Stimulated activated CD8-positive, alpha-beta memory T cell treated with anti-CD3 and anti-CD28 coated beads, Interleukin-7, amount 100 ng/mL, for 4 hours (primary cell): ENCODE data around the gene VRK2.
A peak's percentile ranks its signal among the peaks of the same experiment; 100 is the strongest.

Experiments used
- DNase-seq, 2 donors: peaks; one replicate each; pipeline ENCODE4 v3.0.0-alpha.2; 2020; ENCODE audit warnings: low read depth in 2 of 2

VRK2 gene

GRCh38 chr2:58046585-58047372 lies at the start of gene VRK2:
VRK2 (plus strand) TSS chr2:58046806; CDS start chr2:58048832, 2,026 bp downstream.
- peak; percentile 68 to 81 for DNase-seq

GRCh38 chr2:58006256-58006951 lies 40.2 kb upstream of the VRK2 start:
- DNase-seq, result no peak

- no peak for DNase-seq
Measured at GRCh38 chr2:58006952-58007284, 39.7 kb upstream of the VRK2 start.

GRCh38 chr2:58010599-58010998 lies 36.0 kb upstream of the VRK2 start:
- DNase-seq, result no peak

- no peak for DNase-seq
Measured at GRCh38 chr2:58019229-58019628, 27.4 kb upstream of the VRK2 start.

GRCh38 chr2:58025150-58025933 lies 21.3 kb upstream of the VRK2 start:
- DNase-seq, result no peak

- no peak for DNase-seq
Measured at GRCh38 chr2:58027029-58027428, 19.6 kb upstream of the VRK2 start.

GRCh38 chr2:58030771-58031170 lies 15.8 kb upstream of the VRK2 start:
- DNase-seq, result no peak

- no peak for DNase-seq
Measured at GRCh38 chr2:58032016-58032763, 14.4 kb upstream of the VRK2 start.

GRCh38 chr2:58032764-58033080 lies 13.9 kb upstream of the VRK2 start:
- DNase-seq, result no peak

- DNase-seq, result no peak
Measured at GRCh38 chr2:58033530-58033929, 13.1 kb upstream of the VRK2 start.

- DNase-seq, result no peak
Measured at GRCh38 chr2:58035352-58035751, 11.3 kb upstream of the VRK2 start.

- no peak for DNase-seq
Measured at GRCh38 chr2:58039170-58039611, 7.4 kb upstream of the VRK2 start.

GRCh38 chr2:58042486-58042970 lies 4.1 kb upstream of the VRK2 start:
- DNase-seq, result peak in 1 of 2 donors; percentile 4

- no peak for DNase-seq
Measured at GRCh38 chr2:58044145-58044544, 2.5 kb upstream of the VRK2 start.

GRCh38 chr2:58045580-58046334 lies 849 bp upstream of the VRK2 start:
- DNase-seq, result no peak

GRCh38 chr2:58046335-58046584 lies 346 bp upstream of the VRK2 start:
- DNase-seq, result no peak

GRCh38 chr2:58047373-58047935 lies 848 bp downstream of the VRK2 start:
- no peak for DNase-seq

GRCh38 chr2:58047961-58048360 lies 1.4 kb downstream of the VRK2 start:
- DNase-seq, result no peak

- DNase-seq, result no peak
Measured at GRCh38 chr2:58051445-58051844, 4.8 kb downstream of the VRK2 start.

GRCh38 chr2:58052978-58053377 lies 6.4 kb downstream of the VRK2 start:
- no peak for DNase-seq
